ENCODE data around the gene MERTK. TPM values are rescaled to one million over a fixed set of nuclear protein-coding genes. Genes with fewer than 3 reads are reported as not detected.

MERTK gene
- polyA plus RNA-seq, 1 of the 3 experiments (the other 2 are of a cell fraction), result 9.6 TPM

GRCh38 chr2:112055730-112056625 is 157.6 kb downstream of the MERTK start:
- H3K4me2 ChIP-seq, result peak overlapping the region; percentile 95
- H3K36me3 ChIP-seq (replicated peaks in 1 of 2; ENCODE audit: control insufficient read depth in 1 of 2, insufficient read depth in 2 of 2, low read length in 1 of 2), result peaks cover 3 to 18% of the 10 kb centered on the region in 2 experiments
- H3K27ac ChIP-seq (ENCODE audit: low read depth in 2 of 2, low read length in 1 of 2), result peak overlapping the region; percentile 74 to 93
- under 1% methylated on average over 23 of the region's 42 CpGs for whole genome bisulfite sequencing (ENCODE audit: low lambda C conversion rate)
- H4K20me1 ChIP-seq (ENCODE audit: insufficient read depth), result no peaks in the 10 kb centered on the region; the same call in 1 of the 2 replicates
- peaks cover 49% of the 10 kb centered on the region for H3K79me2 ChIP-seq (ENCODE audit: insufficient read depth)
- no peaks in the 10 kb centered on the region for H3K9me2 ChIP-seq
- DNase-seq, result peak; percentile 44
- peak overlapping the region; percentile 55 for H2AFZ ChIP-seq (ENCODE audit: low read depth)
- H3K4me3 ChIP-seq (ENCODE audit: low read depth in 2 of 2, low read length in 1 of 2), result peak overlapping the region; percentile 83 to 88
- ChIA-PET CTCF (interaction anchor here (10.1 kb wide), 1 partner anchor 164 kb away, joined by 215 read pairs; no protein-coding TSS in a partner anchor), POLR2A (interaction anchor here (0.8 kb wide), 1 partner anchor 530 kb away, joined by 3 read pairs; no protein-coding TSS in a partner anchor)
- H3K9me3 ChIP-seq, result no peaks in the 10 kb centered on the region
- peak overlapping the region; percentile 90 for H3K9ac ChIP-seq
- H3K4me1 ChIP-seq (ENCODE audit: control insufficient read depth in 1 of 2, insufficient read depth in 2 of 2, low read depth in 1 of 2, low read length in 1 of 2), result peaks cover 15 to 18% of the 10 kb centered on the region in 2 experiments
- H3F3A ChIP-seq (replicated peaks; ENCODE audit: insufficient read depth), result peaks cover 29% of the 10 kb centered on the region
- H3K27me3 ChIP-seq (ENCODE audit: insufficient read depth), result no peaks in the 10 kb centered on the region
- TF ChIP-seq, protein P1, sequence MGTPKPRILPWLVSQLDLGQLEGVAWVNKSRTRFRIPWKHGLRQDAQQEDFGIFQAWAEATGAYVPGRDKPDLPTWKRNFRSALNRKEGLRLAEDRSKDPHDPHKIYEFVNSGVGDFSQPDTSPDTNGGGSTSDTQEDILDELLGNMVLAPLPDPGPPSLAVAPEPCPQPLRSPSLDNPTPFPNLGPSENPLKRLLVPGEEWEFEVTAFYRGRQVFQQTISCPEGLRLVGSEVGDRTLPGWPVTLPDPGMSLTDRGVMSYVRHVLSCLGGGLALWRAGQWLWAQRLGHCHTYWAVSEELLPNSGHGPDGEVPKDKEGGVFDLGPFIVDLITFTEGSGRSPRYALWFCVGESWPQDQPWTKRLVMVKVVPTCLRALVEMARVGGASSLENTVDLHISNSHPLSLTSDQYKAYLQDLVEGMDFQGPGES (IDR thresholded peaks at IDR 0.05; ENCODE audit: low read depth, low read length), result no peak
- no peak for TF ChIP-seq TEAD4 (IDR thresholded peaks at IDR 0.05; ENCODE audit: borderline replicate concordance, insufficient read depth)
- peak; percentile 81; the same call in 1 of the 2 replicates for TF ChIP-seq ELF1 (IDR thresholded peaks at IDR 0.05)
- peak; percentile 11; the same call in 1 of the 2 replicates for TF ChIP-seq SMC3 (IDR thresholded peaks at IDR 0.05; ENCODE audit: low read depth, low read length)
- no peak for TF ChIP-seq FOXJ3 (CRISPR knock-in tag; IDR thresholded peaks at IDR 0.05)
- peak; percentile 71 for TF ChIP-seq TAF1 (IDR thresholded peaks at IDR 0.05; ENCODE audit: borderline replicate concordance, low read depth, low read length)
- no peak for TF ChIP-seq YY1 (IDR thresholded peaks at IDR 0.05; ENCODE audit: low read depth)
- no peak for TF ChIP-seq FOXM1 (IDR thresholded peaks at IDR 0.05; ENCODE audit: low read depth)
- TF ChIP-seq, protein P2, sequence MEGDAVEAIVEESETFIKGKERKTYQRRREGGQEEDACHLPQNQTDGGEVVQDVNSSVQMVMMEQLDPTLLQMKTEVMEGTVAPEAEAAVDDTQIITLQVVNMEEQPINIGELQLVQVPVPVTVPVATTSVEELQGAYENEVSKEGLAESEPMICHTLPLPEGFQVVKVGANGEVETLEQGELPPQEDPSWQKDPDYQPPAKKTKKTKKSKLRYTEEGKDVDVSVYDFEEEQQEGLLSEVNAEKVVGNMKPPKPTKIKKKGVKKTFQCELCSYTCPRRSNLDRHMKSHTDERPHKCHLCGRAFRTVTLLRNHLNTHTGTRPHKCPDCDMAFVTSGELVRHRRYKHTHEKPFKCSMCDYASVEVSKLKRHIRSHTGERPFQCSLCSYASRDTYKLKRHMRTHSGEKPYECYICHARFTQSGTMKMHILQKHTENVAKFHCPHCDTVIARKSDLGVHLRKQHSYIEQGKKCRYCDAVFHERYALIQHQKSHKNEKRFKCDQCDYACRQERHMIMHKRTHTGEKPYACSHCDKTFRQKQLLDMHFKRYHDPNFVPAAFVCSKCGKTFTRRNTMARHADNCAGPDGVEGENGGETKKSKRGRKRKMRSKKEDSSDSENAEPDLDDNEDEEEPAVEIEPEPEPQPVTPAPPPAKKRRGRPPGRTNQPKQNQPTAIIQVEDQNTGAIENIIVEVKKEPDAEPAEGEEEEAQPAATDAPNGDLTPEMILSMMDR (IDR thresholded peaks at IDR 0.05), result no peak
- TF ChIP-seq MXI1 (IDR thresholded peaks at IDR 0.05; ENCODE audit: low read depth, low read length), result peak; percentile 87
- 0 out of 2 replicates have a peak, but pooled peaks have one; percentile 9 for TF ChIP-seq RCOR1 (IDR thresholded peaks at IDR 0.05; ENCODE audit: low read length)
- no peak for TF ChIP-seq EZH2phosphoT487 (IDR thresholded peaks at IDR 0.05; ENCODE audit: borderline replicate concordance, low read depth)
- TF ChIP-seq MEF2A (IDR thresholded peaks at IDR 0.05; ENCODE audit: borderline replicate concordance, low read depth), result no peak
- no peak for TF ChIP-seq NRF1 (IDR thresholded peaks at IDR 0.05; ENCODE audit: low read depth, low read length)
- no peak for TF ChIP-seq USF1 (IDR thresholded peaks at IDR 0.05; ENCODE audit: borderline replicate concordance, low read depth)
- TF ChIP-seq ZBTB33 (IDR thresholded peaks at IDR 0.05; ENCODE audit: borderline replicate concordance, low read depth), result no peak
- peak; percentile 83; the same call in 1 of the 2 replicates for TF ChIP-seq SIN3A (IDR thresholded peaks at IDR 0.05; ENCODE audit: borderline replicate concordance, low read depth, low read length)
- no peak for TF ChIP-seq RAD21 (IDR thresholded peaks at IDR 0.05; ENCODE audit: low read length)
- TF ChIP-seq, protein P3, sequence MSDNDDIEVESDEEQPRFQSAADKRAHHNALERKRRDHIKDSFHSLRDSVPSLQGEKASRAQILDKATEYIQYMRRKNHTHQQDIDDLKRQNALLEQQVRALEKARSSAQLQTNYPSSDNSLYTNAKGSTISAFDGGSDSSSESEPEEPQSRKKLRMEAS (IDR thresholded peaks at IDR 0.05; ENCODE audit: low read depth), result peak; percentile 52; the same call in 1 of the 2 replicates
- TF ChIP-seq, protein P4, sequence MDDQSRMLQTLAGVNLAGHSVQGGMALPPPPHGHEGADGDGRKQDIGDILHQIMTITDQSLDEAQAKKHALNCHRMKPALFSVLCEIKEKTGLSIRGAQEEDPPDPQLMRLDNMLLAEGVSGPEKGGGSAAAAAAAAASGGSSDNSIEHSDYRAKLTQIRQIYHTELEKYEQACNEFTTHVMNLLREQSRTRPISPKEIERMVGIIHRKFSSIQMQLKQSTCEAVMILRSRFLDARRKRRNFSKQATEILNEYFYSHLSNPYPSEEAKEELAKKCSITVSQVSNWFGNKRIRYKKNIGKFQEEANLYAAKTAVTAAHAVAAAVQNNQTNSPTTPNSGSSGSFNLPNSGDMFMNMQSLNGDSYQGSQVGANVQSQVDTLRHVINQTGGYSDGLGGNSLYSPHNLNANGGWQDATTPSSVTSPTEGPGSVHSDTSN (IDR thresholded peaks at IDR 0.05), result no peak
- peak; percentile 42; the same call in 1 of the 2 replicates for TF ChIP-seq TCF12 (IDR thresholded peaks at IDR 0.05)
- TF ChIP-seq NFIC (IDR thresholded peaks at IDR 0.05; ENCODE audit: borderline replicate concordance), result no peak; the same call in 1 of the 2 replicates
- TF ChIP-seq CHD2 (IDR thresholded peaks at IDR 0.05; ENCODE audit: low read length, partially characterized antibody), result no peak
- TF ChIP-seq RFX5 (IDR thresholded peaks at IDR 0.05; ENCODE audit: low read length), result no peak
- TF ChIP-seq RXRA (IDR thresholded peaks at IDR 0.05; ENCODE audit: borderline replicate concordance, low read depth), result peak; percentile 32; the same call in 1 of the 2 replicates
- TF ChIP-seq GABPA (IDR thresholded peaks at IDR 0.05; ENCODE audit: low read depth), result peak; percentile 65
- peak; percentile 61 for TF ChIP-seq JUND (IDR thresholded peaks at IDR 0.05)

All from SK-N-SH (cell line).